ENCODE measurements around the gene TTC7B. TPM values are rescaled to one million over a fixed set of nuclear protein-coding genes. Genes with fewer than 3 reads are reported as not detected.
"Not testable (repeated sequence)": the region's sequence is repeated elsewhere in the genome, so short reads cannot be mapped to it uniquely, and the experiment has no call there.

TTC7B gene
- total and polyA plus RNA-seq, 2 donors (not counting 1 experiment from before 2014, with no cell fraction given) = 0.36 to 3.2 TPM

GRCh38 chr14:90827919-90828610 lies 11.8 kb upstream of the TTC7B start:
- POLR2A ChIA-PET = no interaction called here
- peak overlapping the region; percentile 77 for H3K4me2 ChIP-seq (replicated peaks; ENCODE audit: low read depth, low read length, poor library complexity, severe bottlenecking)

GRCh38 chr14:90823542-90823941 lies 7.3 kb upstream of the TTC7B start:
- H3K36me3 ChIP-seq (replicated peaks in 1 of 2; ENCODE audit: control extremely low read depth in 1 of 2, control insufficient read depth in 1 of 2, extremely low read depth in 1 of 2, insufficient read depth in 2 of 2, low read length in 1 of 2); H3K27ac Mint-ChIP-seq; H3K4me2 ChIP-seq (replicated peaks; ENCODE audit: low read depth, low read length, poor library complexity, severe bottlenecking); POLR2A ChIA-PET; H3K27ac ChIP-seq (ENCODE audit: low read length in 2 of 2); H3K27me3 ChIP-seq (replicated peaks in 1 of 4; ENCODE audit: control extremely low read depth in 1 of 4, control insufficient read depth in 3 of 4, insufficient read depth in 4 of 4, low read length in 3 of 4); ATAC-seq (ENCODE audit: low read depth); H4K20me1 ChIP-seq (ENCODE audit: control insufficient read depth, insufficient read depth, low read length, poor library complexity, severe bottlenecking); H3K4me1 ChIP-seq (ENCODE audit: control insufficient read depth in 2 of 2, insufficient read depth in 2 of 2, low read length in 2 of 2); intact Hi-C loops (cut with micrococcal nuclease); H3K9me3 Mint-ChIP-seq (ENCODE audit: insufficient read depth); H3K4me3 ChIP-seq (ENCODE audit: control extremely low read depth in 1 of 5, extremely low read depth in 1 of 5, insufficient read depth in 1 of 5, low read depth in 2 of 5, low read length in 4 of 5); H3K27me3 Mint-ChIP-seq; H3K4me3 Mint-ChIP-seq; CTCF ChIA-PET; DNase-seq; H3K9ac ChIP-seq (ENCODE audit: low read length); H2AFZ ChIP-seq (ENCODE audit: insufficient read depth, low read depth, low read length, poor library complexity, severe bottlenecking); H3K79me2 ChIP-seq (ENCODE audit: control insufficient read depth, insufficient read depth, low read length): not testable (repeated sequence)
- 100% methylated on average over 1 of the region's 4 CpGs for WGBS (ENCODE audit: insufficient coverage)
- peaks cover 10% of the 10 kb centered on the region for H3K4me1 Mint-ChIP-seq
- H3K9me3 ChIP-seq (ENCODE audit: control extremely low read depth in 1 of 3, control insufficient read depth in 2 of 3, insufficient read depth in 1 of 3, low read length in 2 of 3) = peaks cover 0 to 30% (median 9%) of the 10 kb centered on the region in 3 donors

More at GRCh38 chr14:90827919-90828610, 11.8 kb upstream of the TTC7B start:
- TF ChIP-seq EZH2 (IDR thresholded peaks at IDR 0.05; ENCODE audit: borderline replicate concordance, insufficient read depth, low read depth, low read length, poor library complexity, severe bottlenecking) (no peak), CTCF (IDR thresholded peaks at IDR 0.05) (no peak)
- intact Hi-C loops (cut with micrococcal nuclease) = loop anchor here (1.0 to 5.0 kb wide), 5 partner anchors 12 to 873 kb away; partner anchors contain the start of genes CALM1, EFCAB11, RPS6KA5 and TDP1
- H4K20me1 ChIP-seq (ENCODE audit: control insufficient read depth, insufficient read depth, low read length, poor library complexity, severe bottlenecking) = no peaks in the 10 kb centered on the region
- H3K4me3 ChIP-seq (ENCODE audit: control extremely low read depth in 1 of 5, extremely low read depth in 1 of 5, insufficient read depth in 1 of 5, low read depth in 2 of 5, low read length in 4 of 5) = peak overlapping the region; percentile 44 to 58 (median 51)
- peaks cover 13 to 16% of the 10 kb centered on the region in 2 donors for H3K4me1 ChIP-seq (ENCODE audit: control insufficient read depth in 2 of 2, insufficient read depth in 2 of 2, low read length in 2 of 2)
- WGBS (ENCODE audit: insufficient coverage) = 3% methylated on average over 34 of the region's 42 CpGs
- peak overlapping the region; percentile 77 for H3K4me3 Mint-ChIP-seq
- peak overlapping the region; percentile 67 for H3K9ac ChIP-seq (ENCODE audit: low read length)
- H3K9me3 ChIP-seq (ENCODE audit: control extremely low read depth in 1 of 3, control insufficient read depth in 2 of 3, insufficient read depth in 1 of 3, low read length in 2 of 3) = peaks cover 0 to 28% (median 7%) of the 10 kb centered on the region in 3 donors
- H3K27ac Mint-ChIP-seq = peak overlapping the region; percentile 80
- H3K27ac ChIP-seq (ENCODE audit: low read length in 2 of 2) = peak overlapping the region; percentile 61 to 75
- H3K9me3 Mint-ChIP-seq (ENCODE audit: insufficient read depth) = peaks cover 6% of the 10 kb centered on the region
- H3K79me2 ChIP-seq (ENCODE audit: control insufficient read depth, insufficient read depth, low read length) = no peaks in the 10 kb centered on the region
- peak overlapping the region; percentile 86 for H2AFZ ChIP-seq (ENCODE audit: insufficient read depth, low read depth, low read length, poor library complexity, severe bottlenecking)
- peaks cover 16% of the 10 kb centered on the region for H3K4me1 Mint-ChIP-seq
- CTCF ChIA-PET = no interaction called here
- no peaks in the 10 kb centered on the region for H3K27me3 Mint-ChIP-seq
- DNase-seq = peak; percentile 92
- no peaks in the 10 kb centered on the region for H3K36me3 ChIP-seq (replicated peaks in 1 of 2; ENCODE audit: control extremely low read depth in 1 of 2, control insufficient read depth in 1 of 2, extremely low read depth in 1 of 2, insufficient read depth in 2 of 2, low read length in 1 of 2)
- no peaks in the 10 kb centered on the region for H3K27me3 ChIP-seq (replicated peaks in 1 of 4; ENCODE audit: control extremely low read depth in 1 of 4, control insufficient read depth in 3 of 4, insufficient read depth in 4 of 4, low read length in 3 of 4)
- ATAC-seq (ENCODE audit: low read depth) = peak; percentile 100
